HepG2 (cell line): ENCODE measurements around the gene CCDC85C. TPM values are rescaled to one million over a fixed set of nuclear protein-coding genes. Genes with fewer than 3 reads are reported as not detected.

Experiments used
- BHLHE40 ChIP-seq: IDR thresholded peaks from 2 replicates; pipeline ENCODE4 v1.6.1; 2011; ENCODE audit warnings: low read length, improper control_type of control experiment
- IKZF1 ChIP-seq: fragments of 450-650 bp; IDR thresholded peaks from 2 replicates; pipeline ENCODE4 v1.7.1; 2016
- MIER2 ChIP-seq: IDR thresholded peaks from 2 replicates; pipeline ENCODE4 v1.6.1; 2016; ENCODE audit warnings: missing biosample characterization, missing genetic modification reagents
- PAX8 ChIP-seq: sonication (generic); formaldehyde crosslinking; IDR thresholded peaks from 2 replicates; pipeline ENCODE4 v1.8.0; 2022; ENCODE audit warnings: mild to moderate bottlenecking, missing genetic modification reagents, borderline replicate concordance
- RBM22 ChIP-seq: fragments of 200-400 bp; formaldehyde crosslinking; optimal IDR thresholded peaks from 2 replicates; pipeline ENCODE3; 2017; ENCODE audit warnings: mild to moderate bottlenecking, low read length, moderate library complexity
- SP5 ChIP-seq: IDR thresholded peaks from 2 replicates; pipeline ENCODE4 v1.6.1; 2016; ENCODE audit warnings: low read depth, borderline replicate concordance
- ZKSCAN5 ChIP-seq: sonication (generic); formaldehyde crosslinking; IDR thresholded peaks from 2 replicates; pipeline ENCODE4 v1.5.1; 2020; ENCODE audit warnings: mild to moderate bottlenecking, missing genetic modification reagents
- ZNF24 ChIP-seq: fragments of 450-650 bp; IDR thresholded peaks from 2 replicates; pipeline ENCODE4 v1.6.1; 2017; ENCODE audit warnings: antibody characterized with exemption, mild to moderate bottlenecking
- ZNF326 ChIP-seq: sonication (generic); formaldehyde crosslinking; IDR thresholded peaks from 2 replicates; pipeline ENCODE4 v1.4.0; 2020; ENCODE audit warnings: missing genetic modification reagents, borderline replicate concordance
- ZNF333 ChIP-seq: sonication (generic); formaldehyde crosslinking; IDR thresholded peaks from 2 replicates; pipeline ENCODE4 v1.4.0; 2020; ENCODE audit warnings: mild to moderate bottlenecking, missing genetic modification reagents, borderline replicate concordance
- ZNF441 ChIP-seq: sonication (generic); formaldehyde crosslinking; IDR thresholded peaks from 2 replicates; pipeline ENCODE4 v1.7.0; 2021; ENCODE audit warnings: missing genetic modification reagents, borderline replicate concordance
- ZNF766 ChIP-seq: sonication (generic); formaldehyde crosslinking; IDR thresholded peaks from 2 replicates; pipeline ENCODE4 v1.5.0; 2020; ENCODE audit warnings: missing genetic modification reagents, borderline replicate concordance
- ZNF790 ChIP-seq: sonication (generic); formaldehyde crosslinking; IDR thresholded peaks from 2 replicates; pipeline ENCODE4 v1.8.0; 2022; ENCODE audit warnings: missing genetic modification reagents, mild to moderate bottlenecking, borderline replicate concordance
- ZNF879 ChIP-seq: sonication (generic); formaldehyde crosslinking; IDR thresholded peaks from 2 replicates; pipeline ENCODE4 v1.8.1; 2023; ENCODE audit warnings: missing genetic modification reagents
- polyA plus RNA-seq, 8 experiments: library from polyadenylated mRNA; depleted of rRNA in 3 of 8; stranded (reverse) in 7 of 8; unstranded in 1 of 8; fragments of >200 nt; fragmentation: Illumina TruSeq in 4 of 8; extraction: Trizol in 4 of 8; gene quantifications; 2 replicates each; pipeline versions ENCODE4 v1.2.1 to v1.2.3, GENCODE V29; 2011 to 2016; ENCODE audit warnings: low read depth in 4 of 8, missing spikeins in 1 of 8, mixed read lengths in 1 of 8; ENCODE audit not compliant: insufficient read depth in 1 of 8
- total RNA-seq, 5 experiments: library from RNA; depleted of rRNA; stranded (reverse); fragments of >200 nt; fragmentation: Illumina TruSeq; extraction: Trizol; gene quantifications; 2 replicates each; pipeline ENCODE4 v1.2.3, GENCODE V29; 2016; ENCODE audit warnings: low read depth in 1 of 5
- TF ChIP-seq, protein P1 (sequence below): sonication (generic); formaldehyde crosslinking; IDR thresholded peaks from 2 replicates; pipeline ENCODE4 v1.4.0; 2020; ENCODE audit warnings: missing genetic modification reagents
- TF ChIP-seq, protein P2 (sequence below): sonication (generic); formaldehyde crosslinking; IDR thresholded peaks from 2 replicates; pipeline ENCODE4 v1.8.0; 2022; ENCODE audit warnings: mild to moderate bottlenecking, missing genetic modification reagents
- TF ChIP-seq, protein P3 (sequence below): fragments of 450-650 bp; IDR thresholded peaks from 2 replicates; pipeline ENCODE4 v1.6.1; 2016
- TF ChIP-seq, protein P4 (sequence below): sonication (generic); formaldehyde crosslinking; IDR thresholded peaks from 2 replicates; pipeline ENCODE4 v1.5.0; 2020; ENCODE audit warnings: mild to moderate bottlenecking, missing genetic modification reagents, moderate library complexity
- TF ChIP-seq, protein P5 (sequence below): sonication (generic); formaldehyde crosslinking; conservative IDR thresholded peaks from 2 replicates; pipeline ENCODE4 v1.8.1; 2023; ENCODE audit warnings: missing genetic modification reagents
- TF ChIP-seq, protein P6 (sequence below): sonication (generic); formaldehyde crosslinking; IDR thresholded peaks from 2 replicates; pipeline ENCODE4 v1.9.0; 2022; ENCODE audit warnings: missing genetic modification reagents, mild to moderate bottlenecking, borderline replicate concordance

Gene CCDC85C
- total and polyA plus RNA-seq, 2 of the 13 experiments (the other 11 are each of a cell fraction or from before 2014, with no cell fraction given): 18.8 to 43.8 TPM

DNA sequence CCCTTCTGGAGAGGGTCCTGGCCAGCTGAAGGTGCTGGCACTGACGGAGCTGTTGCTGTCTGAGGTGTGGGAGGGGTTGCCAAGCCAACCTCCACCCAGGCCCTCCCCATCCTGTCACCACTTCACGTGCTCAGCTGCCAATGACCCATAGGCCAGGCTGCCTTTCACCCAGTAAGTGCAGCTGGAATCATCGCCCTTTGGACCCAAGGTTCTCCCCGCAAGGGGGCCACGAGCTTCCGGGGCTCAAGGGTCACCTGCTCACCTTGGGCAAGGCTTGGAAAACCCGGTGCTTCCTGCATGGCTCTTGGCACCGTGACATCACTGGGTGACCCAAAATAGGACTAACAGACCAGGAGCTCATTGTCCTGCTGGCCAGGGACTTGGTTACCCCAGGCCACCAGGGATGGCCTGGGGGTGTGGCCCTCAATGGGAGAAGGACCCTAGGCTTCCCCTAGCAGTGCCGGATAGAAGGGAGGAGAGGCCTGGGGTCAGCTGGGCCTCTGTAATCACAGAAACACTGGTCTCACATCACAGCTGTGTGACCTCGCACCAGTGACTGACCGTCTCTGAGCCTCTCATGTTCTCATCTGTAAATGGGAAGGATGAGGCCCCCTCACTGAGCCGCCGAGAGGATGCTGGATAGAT lies 51.3 kb downstream of the CCDC85C start (continued):
- TF ChIP-seq MIER2 (CRISPR knock-in tag) (peak; percentile 77; the same call in 1 of the 2 replicates), BHLHE40 (peak; percentile 99), RBM22 (peak; percentile 38), SP5 (CRISPR knock-in tag) (peak; percentile 95), ZNF333 (CRISPR knock-in tag) (0 out of 2 replicates have a peak, but pooled peaks have one; percentile 34), ZNF24 (no peak; the same call in 1 of the 2 replicates), ZNF441 (CRISPR knock-in tag) (peak; percentile 87; the same call in 1 of the 2 replicates), ZNF766 (CRISPR knock-in tag) (peak; percentile 58; the same call in 1 of the 2 replicates), ZKSCAN5 (no peak), ZNF790 (no peak; the same call in 1 of the 2 replicates), PAX8 (CRISPR knock-in tag) (no peak), ZNF879 (CRISPR knock-in tag) (no peak), IKZF1 (no peak), ZNF326 (no peak)
- TF ChIP-seq, protein P1, sequence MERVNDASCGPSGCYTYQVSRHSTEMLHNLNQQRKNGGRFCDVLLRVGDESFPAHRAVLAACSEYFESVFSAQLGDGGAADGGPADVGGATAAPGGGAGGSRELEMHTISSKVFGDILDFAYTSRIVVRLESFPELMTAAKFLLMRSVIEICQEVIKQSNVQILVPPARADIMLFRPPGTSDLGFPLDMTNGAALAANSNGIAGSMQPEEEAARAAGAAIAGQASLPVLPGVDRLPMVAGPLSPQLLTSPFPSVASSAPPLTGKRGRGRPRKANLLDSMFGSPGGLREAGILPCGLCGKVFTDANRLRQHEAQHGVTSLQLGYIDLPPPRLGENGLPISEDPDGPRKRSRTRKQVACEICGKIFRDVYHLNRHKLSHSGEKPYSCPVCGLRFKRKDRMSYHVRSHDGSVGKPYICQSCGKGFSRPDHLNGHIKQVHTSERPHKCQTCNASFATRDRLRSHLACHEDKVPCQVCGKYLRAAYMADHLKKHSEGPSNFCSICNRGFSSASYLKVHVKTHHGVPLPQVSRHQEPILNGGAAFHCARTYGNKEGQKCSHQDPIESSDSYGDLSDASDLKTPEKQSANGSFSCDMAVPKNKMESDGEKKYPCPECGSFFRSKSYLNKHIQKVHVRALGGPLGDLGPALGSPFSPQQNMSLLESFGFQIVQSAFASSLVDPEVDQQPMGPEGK: peak; percentile 100
- TF ChIP-seq, protein P2, sequence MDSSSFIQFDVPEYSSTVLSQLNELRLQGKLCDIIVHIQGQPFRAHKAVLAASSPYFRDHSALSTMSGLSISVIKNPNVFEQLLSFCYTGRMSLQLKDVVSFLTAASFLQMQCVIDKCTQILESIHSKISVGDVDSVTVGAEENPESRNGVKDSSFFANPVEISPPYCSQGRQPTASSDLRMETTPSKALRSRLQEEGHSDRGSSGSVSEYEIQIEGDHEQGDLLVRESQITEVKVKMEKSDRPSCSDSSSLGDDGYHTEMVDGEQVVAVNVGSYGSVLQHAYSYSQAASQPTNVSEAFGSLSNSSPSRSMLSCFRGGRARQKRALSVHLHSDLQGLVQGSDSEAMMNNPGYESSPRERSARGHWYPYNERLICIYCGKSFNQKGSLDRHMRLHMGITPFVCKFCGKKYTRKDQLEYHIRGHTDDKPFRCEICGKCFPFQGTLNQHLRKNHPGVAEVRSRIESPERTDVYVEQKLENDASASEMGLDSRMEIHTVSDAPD: peak; percentile 93
- TF ChIP-seq, protein P3, sequence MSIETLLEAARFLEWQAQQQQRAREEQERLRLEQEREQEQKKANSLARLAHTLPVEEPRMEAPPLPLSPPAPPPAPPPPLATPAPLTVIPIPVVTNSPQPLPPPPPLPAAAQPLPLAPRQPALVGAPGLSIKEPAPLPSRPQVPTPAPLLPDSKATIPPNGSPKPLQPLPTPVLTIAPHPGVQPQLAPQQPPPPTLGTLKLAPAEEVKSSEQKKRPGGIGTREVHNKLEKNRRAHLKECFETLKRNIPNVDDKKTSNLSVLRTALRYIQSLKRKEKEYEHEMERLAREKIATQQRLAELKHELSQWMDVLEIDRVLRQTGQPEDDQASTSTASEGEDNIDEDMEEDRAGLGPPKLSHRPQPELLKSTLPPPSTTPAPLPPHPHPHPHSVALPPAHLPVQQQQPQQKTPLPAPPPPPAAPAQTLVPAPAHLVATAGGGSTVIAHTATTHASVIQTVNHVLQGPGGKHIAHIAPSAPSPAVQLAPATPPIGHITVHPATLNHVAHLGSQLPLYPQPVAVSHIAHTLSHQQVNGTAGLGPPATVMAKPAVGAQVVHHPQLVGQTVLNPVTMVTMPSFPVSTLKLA: peak; percentile 90
- TF ChIP-seq, protein P4, sequence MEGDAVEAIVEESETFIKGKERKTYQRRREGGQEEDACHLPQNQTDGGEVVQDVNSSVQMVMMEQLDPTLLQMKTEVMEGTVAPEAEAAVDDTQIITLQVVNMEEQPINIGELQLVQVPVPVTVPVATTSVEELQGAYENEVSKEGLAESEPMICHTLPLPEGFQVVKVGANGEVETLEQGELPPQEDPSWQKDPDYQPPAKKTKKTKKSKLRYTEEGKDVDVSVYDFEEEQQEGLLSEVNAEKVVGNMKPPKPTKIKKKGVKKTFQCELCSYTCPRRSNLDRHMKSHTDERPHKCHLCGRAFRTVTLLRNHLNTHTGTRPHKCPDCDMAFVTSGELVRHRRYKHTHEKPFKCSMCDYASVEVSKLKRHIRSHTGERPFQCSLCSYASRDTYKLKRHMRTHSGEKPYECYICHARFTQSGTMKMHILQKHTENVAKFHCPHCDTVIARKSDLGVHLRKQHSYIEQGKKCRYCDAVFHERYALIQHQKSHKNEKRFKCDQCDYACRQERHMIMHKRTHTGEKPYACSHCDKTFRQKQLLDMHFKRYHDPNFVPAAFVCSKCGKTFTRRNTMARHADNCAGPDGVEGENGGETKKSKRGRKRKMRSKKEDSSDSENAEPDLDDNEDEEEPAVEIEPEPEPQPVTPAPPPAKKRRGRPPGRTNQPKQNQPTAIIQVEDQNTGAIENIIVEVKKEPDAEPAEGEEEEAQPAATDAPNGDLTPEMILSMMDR (CRISPR knock-in tag): peak; percentile 53
- TF ChIP-seq, protein P5, sequence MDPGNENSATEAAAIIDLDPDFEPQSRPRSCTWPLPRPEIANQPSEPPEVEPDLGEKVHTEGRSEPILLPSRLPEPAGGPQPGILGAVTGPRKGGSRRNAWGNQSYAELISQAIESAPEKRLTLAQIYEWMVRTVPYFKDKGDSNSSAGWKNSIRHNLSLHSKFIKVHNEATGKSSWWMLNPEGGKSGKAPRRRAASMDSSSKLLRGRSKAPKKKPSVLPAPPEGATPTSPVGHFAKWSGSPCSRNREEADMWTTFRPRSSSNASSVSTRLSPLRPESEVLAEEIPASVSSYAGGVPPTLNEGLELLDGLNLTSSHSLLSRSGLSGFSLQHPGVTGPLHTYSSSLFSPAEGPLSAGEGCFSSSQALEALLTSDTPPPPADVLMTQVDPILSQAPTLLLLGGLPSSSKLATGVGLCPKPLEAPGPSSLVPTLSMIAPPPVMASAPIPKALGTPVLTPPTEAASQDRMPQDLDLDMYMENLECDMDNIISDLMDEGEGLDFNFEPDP: no peak
- TF ChIP-seq, protein P6, sequence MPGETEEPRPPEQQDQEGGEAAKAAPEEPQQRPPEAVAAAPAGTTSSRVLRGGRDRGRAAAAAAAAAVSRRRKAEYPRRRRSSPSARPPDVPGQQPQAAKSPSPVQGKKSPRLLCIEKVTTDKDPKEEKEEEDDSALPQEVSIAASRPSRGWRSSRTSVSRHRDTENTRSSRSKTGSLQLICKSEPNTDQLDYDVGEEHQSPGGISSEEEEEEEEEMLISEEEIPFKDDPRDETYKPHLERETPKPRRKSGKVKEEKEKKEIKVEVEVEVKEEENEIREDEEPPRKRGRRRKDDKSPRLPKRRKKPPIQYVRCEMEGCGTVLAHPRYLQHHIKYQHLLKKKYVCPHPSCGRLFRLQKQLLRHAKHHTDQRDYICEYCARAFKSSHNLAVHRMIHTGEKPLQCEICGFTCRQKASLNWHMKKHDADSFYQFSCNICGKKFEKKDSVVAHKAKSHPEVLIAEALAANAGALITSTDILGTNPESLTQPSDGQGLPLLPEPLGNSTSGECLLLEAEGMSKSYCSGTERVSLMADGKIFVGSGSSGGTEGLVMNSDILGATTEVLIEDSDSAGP: peak; percentile 97
